Endodermal cell (in vitro differentiated cells): Measurements from ENCODE around the gene REPIN1. TPM values are rescaled to one million over a fixed set of nuclear protein-coding genes. Genes with fewer than 3 reads are reported as not detected.

Experiments used
- DNase-seq: peaks from one replicate; pipeline ENCODE4 v3.0.0-alpha.2; 2017
- H3K27ac ChIP-seq: 2 replicates; pipeline ENCODE4 v1.5.1; 2013; ENCODE audit warnings: mild to moderate bottlenecking, low read depth, low read length, moderate library complexity
- H3K27me3 ChIP-seq: 2 replicates; pipeline ENCODE4 v1.6.1; 2013; ENCODE audit warnings: mild to moderate bottlenecking, low read length, moderate library complexity; ENCODE audit not compliant: insufficient read depth, control insufficient read depth, poor library complexity, severe bottlenecking
- H3K36me3 ChIP-seq: 2 replicates; pipeline ENCODE4 v1.7.0; 2013; ENCODE audit warnings: mild to moderate bottlenecking, low read length, moderate library complexity; ENCODE audit not compliant: control insufficient read depth, insufficient read depth
- H3K4me1 ChIP-seq: one replicate; pipeline ENCODE4 v1.7.0; 2013; ENCODE audit warnings: low read length; ENCODE audit not compliant: control insufficient read depth, insufficient read depth
- H3K4me3 ChIP-seq: 2 replicates; pipeline ENCODE4 v1.5.1; 2013; ENCODE audit warnings: mild to moderate bottlenecking, low read length, moderate library complexity
- H3K9ac ChIP-seq: 2 replicates; pipeline ENCODE4 v1.6.1; 2013; ENCODE audit warnings: mild to moderate bottlenecking, low read length, moderate library complexity; ENCODE audit not compliant: poor library complexity, severe bottlenecking; ENCODE audit errors: extremely low read depth
- H3K9me3 ChIP-seq: 2 replicates; pipeline ENCODE4 v1.6.1; 2013; ENCODE audit warnings: mild to moderate bottlenecking, low read length, moderate library complexity; ENCODE audit not compliant: control insufficient read depth
- H3K27ac Mint-ChIP-seq: 2 replicates; pipeline ENCODE4 v1.8.0; 2020; ENCODE audit warnings: mixed read lengths
- H3K27me3 Mint-ChIP-seq: 2 replicates; pipeline ENCODE4 v1.8.0; 2021; ENCODE audit warnings: mild to moderate bottlenecking, mixed read lengths; ENCODE audit not compliant: insufficient read depth
- H3K36me3 Mint-ChIP-seq: 2 replicates; pipeline ENCODE4 v1.8.0; 2020; ENCODE audit warnings: low read depth, mixed read lengths
- H3K4me1 Mint-ChIP-seq: 2 replicates; pipeline ENCODE4 v1.8.0; 2020; ENCODE audit warnings: mixed read lengths
- H3K4me3 Mint-ChIP-seq: 2 replicates; pipeline ENCODE4 v1.8.0; 2020; ENCODE audit warnings: mild to moderate bottlenecking, moderate library complexity, mixed read lengths
- H3K9me3 Mint-ChIP-seq: 2 replicates; pipeline ENCODE4 v1.8.0; 2020; ENCODE audit warnings: mild to moderate bottlenecking, mixed read lengths
- CTCF ChIP-seq: fragments of 200-600 bp; sonication (generic); conservative IDR thresholded peaks from 2 replicates; pipeline ENCODE4 v1.5.0; 2021; ENCODE audit warnings: antibody characterized with exemption, mild to moderate bottlenecking
- WGBS, 2 experiments: methylation state at CpG; one replicate each; pipeline versions ENCODE4 v1.1.5 to v1.1.7; 2013; ENCODE audit warnings: missing lambda C conversion rate in 2 of 2, mixed read lengths in 1 of 2; ENCODE audit not compliant: insufficient coverage in 1 of 2, insufficient read length in 1 of 2; 5-methylcytosine and 5-hydroxymethylcytosine counted together
- total RNA-seq, 2 donors: library from RNA; stranded (reverse); fragmentation: NEBNext Ultra II Directional in 1 of 2; extraction: Animal tissue kit (Norgen Biotek cat#: 25700) in 1 of 2; gene quantifications; 2 replicates in 1 of 2; 3 replicates in 1 of 2; pipeline ENCODE4 v1.2.1, GENCODE V29; 2021

REPIN1 gene
- total RNA-seq, 2 donors from 2014 or later: 85.4 to 94.4 TPM

GRCh38 chr7:150324373-150324961 lies 44.2 kb upstream of the REPIN1 start:
- no peaks in the 10 kb centered on the region for H3K4me1 ChIP-seq
- Mint-ChIP-seq H3K9me3 (no peaks in the 10 kb centered on the region), H3K27me3 (no peaks in the 10 kb centered on the region), H3K4me1 (peaks cover 16% of the 10 kb centered on the region), H3K36me3 (peaks cover 39% of the 10 kb centered on the region), H3K4me3 (peak overlapping the region; percentile 74), H3K27ac (peak overlapping the region; percentile 37)
- no peaks in the 10 kb centered on the region for H3K9me3 ChIP-seq
- TF ChIP-seq CTCF: no peak
- H3K27me3 ChIP-seq: no peaks in the 10 kb centered on the region
- H3K27ac ChIP-seq: no peak overlapping the region
- DNase-seq: no peak
- WGBS, 2 experiments: 53 to 60% methylated on average over 10 to 12 of the region's 12 CpGs
- H3K36me3 ChIP-seq: peaks cover 32% of the 10 kb centered on the region
- peak overlapping the region; percentile 87 for H3K4me3 ChIP-seq
- peak overlapping the region; percentile 63 for H3K9ac ChIP-seq

- Histone ChIP-seq H3K4me1 (no peaks in the 10 kb centered on the region), H3K27me3 (no peaks in the 10 kb centered on the region), H3K9ac (no peak overlapping the region), H3K27ac (no peak overlapping the region), H3K36me3 (peaks cover 32% of the 10 kb centered on the region), H3K9me3 (no peaks in the 10 kb centered on the region), H3K4me3 (peak overlapping the region; percentile 87)
- H3K4me1 Mint-ChIP-seq: peaks cover 16% of the 10 kb centered on the region
- H3K9me3 Mint-ChIP-seq: no peaks in the 10 kb centered on the region
- H3K27me3 Mint-ChIP-seq: no peaks in the 10 kb centered on the region
- H3K36me3 Mint-ChIP-seq: peaks cover 39% of the 10 kb centered on the region
- DNase-seq: no peak
- H3K27ac Mint-ChIP-seq: peak overlapping the region; percentile 37
- WGBS, 2 experiments: 94 to 100% methylated on average over 4 to 10 of the region's 10 CpGs
- no peak for TF ChIP-seq CTCF
- peak overlapping the region; percentile 74 for H3K4me3 Mint-ChIP-seq
Observed at GRCh38 chr7:150325110-150325611, 43.5 kb upstream of the REPIN1 start.

- Mint-ChIP-seq H3K4me1 (peaks cover 16% of the 10 kb centered on the region), H3K27ac (no peak overlapping the region), H3K9me3 (no peaks in the 10 kb centered on the region), H3K4me3 (no peak overlapping the region), H3K27me3 (no peaks in the 10 kb centered on the region), H3K36me3 (peaks cover 39% of the 10 kb centered on the region)
- Histone ChIP-seq H3K4me1 (no peaks in the 10 kb centered on the region), H3K27me3 (no peaks in the 10 kb centered on the region), H3K36me3 (peaks cover 32% of the 10 kb centered on the region), H3K9ac (no peak overlapping the region), H3K9me3 (no peaks in the 10 kb centered on the region), H3K4me3 (no peak overlapping the region), H3K27ac (no peak overlapping the region)
- TF ChIP-seq CTCF: no peak
- DNase-seq: no peak
- WGBS, 2 experiments: 93 to 97% methylated on average over 4 to 6 of the region's 6 CpGs
Observed at GRCh38 chr7:150325901-150326300, 42.7 kb upstream of the REPIN1 start.
